H1 (cell line): ENCODE measurements around the gene CAPN7. TPM values are rescaled to one million over a fixed set of nuclear protein-coding genes. Genes with fewer than 3 reads are reported as not detected.

Source experiments
- ASH2L ChIP-seq: fragments of 200-600, 300-600 bp; sonication (generic); IDR thresholded peaks from one replicate; pipeline ENCODE4 v1.7.1; 2017; ENCODE audit warnings: low read length
- CBX8 ChIP-seq: fragments of 300-800, 300-1000 bp; sonication (generic); IDR thresholded peaks from 2 replicates; pipeline ENCODE4 v1.7.1; 2016; ENCODE audit warnings: low read depth, low read length, borderline replicate concordance
- CHD7 ChIP-seq: fragments of 300-600 bp; sonication (generic); IDR thresholded peaks from 2 replicates; pipeline ENCODE4 v1.7.1; 2012; ENCODE audit warnings: low read length, moderate library complexity, mild to moderate bottlenecking, inconsistent platforms; ENCODE audit not compliant: insufficient replicate concordance
- E2F6 ChIP-seq: IDR thresholded peaks from 2 replicates; pipeline ENCODE4 v1.6.1; 2012; ENCODE audit warnings: inconsistent platforms
- NRF1 ChIP-seq: IDR thresholded peaks from 2 replicates; pipeline ENCODE4 v1.6.1; 2011; ENCODE audit warnings: mild to moderate bottlenecking, low read depth, low read length, improper control_type of control experiment
- RNF2 ChIP-seq: fragments of 200-900, 300-1000 bp; sonication (generic); IDR thresholded peaks from 2 replicates; pipeline ENCODE4 v1.7.1; 2016; ENCODE audit warnings: borderline replicate concordance, low read depth, mild to moderate bottlenecking, antibody characterized with exemption, low read length; ENCODE audit not compliant: poor library complexity, severe bottlenecking; ENCODE audit errors: missing control alignments
- RXRA ChIP-seq: IDR thresholded peaks from 2 replicates; pipeline ENCODE4 v1.6.1; 2011; ENCODE audit warnings: low read depth, mild to moderate bottlenecking, low read length, moderate library complexity; ENCODE audit not compliant: insufficient read depth
- TCF12 ChIP-seq: IDR thresholded peaks from 2 replicates; pipeline ENCODE4 v1.6.1; 2011; ENCODE audit warnings: low read depth, mild to moderate bottlenecking, low read length
- TEAD4 ChIP-seq: IDR thresholded peaks from 2 replicates; pipeline ENCODE4 v1.6.1; 2012; ENCODE audit warnings: low read depth, low read length, inconsistent platforms, mixed read lengths
- YY1 ChIP-seq: IDR thresholded peaks from 2 replicates; pipeline ENCODE4 v1.6.1; 2011; ENCODE audit warnings: low read depth, mild to moderate bottlenecking, low read length
- ZNF274 ChIP-seq: IDR thresholded peaks from 2 replicates; pipeline ENCODE4 v1.7.0; 2012; ENCODE audit warnings: low read length, borderline replicate concordance; ENCODE audit errors: extremely low read depth
- polyA plus RNA-seq, 7 experiments: library from polyadenylated mRNA; depleted of rRNA in 3 of 7; stranded (reverse) in 5 of 7; unstranded in 2 of 7; fragments of >200 nt in 5 of 7; fragments of 200-250 nt in 2 of 7; gene quantifications; 1 replicate in 5 of 7; 2 replicates in 1 of 7; 4 replicates in 1 of 7; pipeline versions ENCODE4 v1.2.1 to v1.2.3, GENCODE V29; 2011 to 2013; ENCODE audit warnings: missing spikeins in 2 of 7, mixed read lengths in 2 of 7
- total RNA-seq: library from RNA; stranded (reverse); fragmentation: NEBNext Ultra II Directional; extraction: Animal tissue kit (Norgen Biotek cat#: 25700); gene quantifications from 2 replicates; pipeline ENCODE4 v1.2.1, GENCODE V29; 2021

The CAPN7 gene
- total and polyA plus RNA-seq, 2 of the 8 experiments (the other 6 are each of a cell fraction or from before 2014, with no cell fraction given) = 5.3 to 13.2 TPM

- TF ChIP-seq CHD7 (no peak), ASH2L (no peak), YY1 (no peak), TEAD4 (no peak), NRF1 (no peak), RXRA (no peak), CBX8 (no peak), RNF2 (no peak), ZNF274 (no peak), E2F6 (no peak), TCF12 (no peak)
These were observed 75.8 kb downstream of the CAPN7 start (continued) for GRCh38 chr3:15281817-15282216.
